HUES48 (cell line): ENCODE results near the gene NINL.
"Not testable (repeated sequence)": the region's sequence is repeated elsewhere in the genome, so short reads cannot be mapped to it uniquely, and the experiment has no call there.

Experiments
- H3K27ac ChIP-seq: one replicate; pipeline ENCODE4 v1.7.0; 2013; ENCODE audit warnings: low read depth, low read length, inconsistent platforms
- H3K27me3 ChIP-seq: 2 replicates; pipeline ENCODE4 v1.6.1; 2013; ENCODE audit warnings: mild to moderate bottlenecking, low read length; ENCODE audit not compliant: control insufficient read depth, insufficient read depth
- H3K36me3 ChIP-seq: 2 replicates; pipeline ENCODE4 v1.6.1; 2013; ENCODE audit warnings: low read length; ENCODE audit not compliant: control insufficient read depth, insufficient read depth
- H3K4me1 ChIP-seq: 2 replicates; pipeline ENCODE4 v1.6.1; 2013; ENCODE audit warnings: mild to moderate bottlenecking, low read length; ENCODE audit not compliant: control insufficient read depth, insufficient read depth
- H3K4me3 ChIP-seq: 2 replicates; pipeline ENCODE4 v1.5.1; 2013; ENCODE audit warnings: mild to moderate bottlenecking, low read depth, low read length
- H3K9ac ChIP-seq: 2 replicates; pipeline ENCODE4 v1.6.1; 2013; ENCODE audit warnings: mild to moderate bottlenecking, low read depth, low read length, moderate library complexity
- H3K9me3 ChIP-seq: 2 replicates; pipeline ENCODE4 v1.6.1; 2013; ENCODE audit warnings: low read length; ENCODE audit not compliant: control insufficient read depth, insufficient read depth

The NINL gene

GRCh38 chr20:25590778-25591177 is 5.4 kb upstream of the NINL start:
- not testable (repeated sequence) for H3K9me3 ChIP-seq, H3K36me3 ChIP-seq, H3K4me3 ChIP-seq, H3K27ac ChIP-seq, H3K9ac ChIP-seq, H3K4me1 ChIP-seq, H3K27me3 ChIP-seq

- H3K9me3 ChIP-seq = no peaks in the 10 kb centered on the region
- H3K4me1 ChIP-seq = no peaks in the 10 kb centered on the region
- H3K9ac ChIP-seq = no peak overlapping the region
- no peaks in the 10 kb centered on the region for H3K36me3 ChIP-seq
- no peaks in the 10 kb centered on the region for H3K27me3 ChIP-seq
- H3K27ac ChIP-seq = no peak overlapping the region
- no peak overlapping the region for H3K4me3 ChIP-seq
These were observed 3.2 kb upstream of the NINL start for GRCh38 chr20:25588491-25588890.

- H3K27ac ChIP-seq = no peak overlapping the region
These were observed 2.2 kb upstream of the NINL start for GRCh38 chr20:25587536-25587935.

GRCh38 chr20:25586877-25587276 is 1.5 kb upstream of the NINL start:
- Histone ChIP-seq H3K9ac (no peak overlapping the region), H3K4me1 (no peaks in the 10 kb centered on the region), H3K27me3 (no peaks in the 10 kb centered on the region), H3K36me3 (no peaks in the 10 kb centered on the region), H3K9me3 (no peaks in the 10 kb centered on the region), H3K4me3 (no peak overlapping the region), H3K27ac (no peak overlapping the region)

More at GRCh38 chr20:25587536-25587935, 2.2 kb upstream of the NINL start:
- Histone ChIP-seq H3K4me3 (no peak overlapping the region), H3K9ac (no peak overlapping the region), H3K9me3 (no peaks in the 10 kb centered on the region), H3K36me3 (no peaks in the 10 kb centered on the region), H3K27me3 (no peaks in the 10 kb centered on the region), H3K4me1 (no peaks in the 10 kb centered on the region)

- not testable (repeated sequence) for H3K27me3 ChIP-seq, H3K9ac ChIP-seq, H3K9me3 ChIP-seq, H3K4me3 ChIP-seq, H3K27ac ChIP-seq
- Histone ChIP-seq H3K36me3 (peaks cover 11% of the 10 kb centered on the region; the same call in 1 of the 2 replicates), H3K4me1 (peaks cover 12% of the 10 kb centered on the region)
These were observed 1.7 kb downstream of the NINL start for GRCh38 chr20:25583607-25584006.

GRCh38 chr20:25580711-25581110 is 4.6 kb downstream of the NINL start:
- Histone ChIP-seq H3K27ac (no peak overlapping the region), H3K9me3 (no peaks in the 10 kb centered on the region), H3K36me3 (peaks cover 21% of the 10 kb centered on the region; the same call in 1 of the 2 replicates), H3K4me1 (peaks cover 13% of the 10 kb centered on the region), H3K4me3 (no peak overlapping the region), H3K27me3 (no peaks in the 10 kb centered on the region), H3K9ac (no peak overlapping the region)

GRCh38 chr20:25579081-25579770 is 6.1 kb downstream of the NINL start:
- Histone ChIP-seq H3K9me3 (no peaks in the 10 kb centered on the region), H3K27me3 (no peaks in the 10 kb centered on the region), H3K36me3 (peaks cover 21% of the 10 kb centered on the region), H3K27ac (peak overlapping the region; percentile 15), H3K4me1 (peaks cover 13% of the 10 kb centered on the region), H3K9ac (no peak overlapping the region), H3K4me3 (no peak overlapping the region)

- H3K4me1 ChIP-seq = peaks cover 18% of the 10 kb centered on the region
- no peak overlapping the region for H3K9ac ChIP-seq
These were observed 8.4 kb downstream of the NINL start for GRCh38 chr20:25576783-25577530.

GRCh38 chr20:25574411-25574810 is 10.9 kb downstream of the NINL start:
- Histone ChIP-seq H3K9ac (no peak overlapping the region), H3K4me3 (no peak overlapping the region), H3K36me3 (peaks cover 19% of the 10 kb centered on the region), H3K4me1 (peaks cover 13% of the 10 kb centered on the region), H3K27ac (no peak overlapping the region), H3K9me3 (no peaks in the 10 kb centered on the region), H3K27me3 (no peaks in the 10 kb centered on the region)

More at GRCh38 chr20:25576783-25577530, 8.4 kb downstream of the NINL start:
- Histone ChIP-seq H3K27ac (no peak overlapping the region), H3K36me3 (peaks cover 21% of the 10 kb centered on the region), H3K9me3 (no peaks in the 10 kb centered on the region), H3K27me3 (no peaks in the 10 kb centered on the region), H3K4me3 (no peak overlapping the region)

- peaks cover 5% of the 10 kb centered on the region; the same call in 1 of the 2 replicates for H3K4me1 ChIP-seq
- peaks cover 21% of the 10 kb centered on the region for H3K36me3 ChIP-seq
- no peak overlapping the region for H3K4me3 ChIP-seq
- no peaks in the 10 kb centered on the region for H3K27me3 ChIP-seq
- H3K27ac ChIP-seq = no peak overlapping the region
- H3K9me3 ChIP-seq = no peaks in the 10 kb centered on the region
- H3K9ac ChIP-seq = no peak overlapping the region
These were observed 11.8 kb downstream of the NINL start for GRCh38 chr20:25573288-25574251.
